Stimulated activated CD8-positive, alpha-beta memory T cell treated with anti-CD3 and anti-CD28 coated beads, Interleukin-15, amount 100 ng/mL, for 4 hours (primary cell): ENCODE measurements around the gene JADE1.
A peak's percentile ranks its signal among the peaks of the same experiment; 100 is the strongest.

Experiments used
- DNase-seq, 2 donors: peaks; one replicate each; pipeline ENCODE4 v3.0.0-alpha.2; 2020; ENCODE audit warnings: low read depth in 2 of 2

The JADE1 gene

DNA sequence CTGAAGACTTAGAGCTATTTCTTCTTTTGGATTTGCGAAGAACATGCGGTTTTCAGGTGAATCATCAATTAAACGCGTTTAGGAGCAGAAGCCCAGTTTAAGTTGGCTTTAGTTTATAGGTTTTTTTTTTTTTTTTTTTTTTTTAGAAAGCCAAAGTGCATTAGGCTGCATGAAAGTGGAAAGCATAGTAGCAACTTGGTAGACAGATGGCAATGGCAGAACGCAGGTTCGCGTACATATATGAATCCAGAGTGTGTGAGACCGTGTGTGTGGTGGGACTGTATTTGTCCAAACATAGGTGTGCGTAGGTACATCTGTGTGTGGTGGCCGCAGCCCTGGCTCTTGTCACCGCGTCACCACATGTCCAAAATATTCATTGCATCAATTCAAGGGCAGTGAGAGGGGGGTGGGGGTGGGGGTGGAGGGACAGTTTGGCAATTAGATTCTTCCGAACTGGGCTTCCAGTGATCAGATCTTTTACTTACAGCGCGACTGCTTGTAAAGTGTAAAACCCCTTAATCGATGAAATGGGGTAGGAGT, 901 bp downstream of the JADE1 start:
- no peak for DNase-seq

DNA sequence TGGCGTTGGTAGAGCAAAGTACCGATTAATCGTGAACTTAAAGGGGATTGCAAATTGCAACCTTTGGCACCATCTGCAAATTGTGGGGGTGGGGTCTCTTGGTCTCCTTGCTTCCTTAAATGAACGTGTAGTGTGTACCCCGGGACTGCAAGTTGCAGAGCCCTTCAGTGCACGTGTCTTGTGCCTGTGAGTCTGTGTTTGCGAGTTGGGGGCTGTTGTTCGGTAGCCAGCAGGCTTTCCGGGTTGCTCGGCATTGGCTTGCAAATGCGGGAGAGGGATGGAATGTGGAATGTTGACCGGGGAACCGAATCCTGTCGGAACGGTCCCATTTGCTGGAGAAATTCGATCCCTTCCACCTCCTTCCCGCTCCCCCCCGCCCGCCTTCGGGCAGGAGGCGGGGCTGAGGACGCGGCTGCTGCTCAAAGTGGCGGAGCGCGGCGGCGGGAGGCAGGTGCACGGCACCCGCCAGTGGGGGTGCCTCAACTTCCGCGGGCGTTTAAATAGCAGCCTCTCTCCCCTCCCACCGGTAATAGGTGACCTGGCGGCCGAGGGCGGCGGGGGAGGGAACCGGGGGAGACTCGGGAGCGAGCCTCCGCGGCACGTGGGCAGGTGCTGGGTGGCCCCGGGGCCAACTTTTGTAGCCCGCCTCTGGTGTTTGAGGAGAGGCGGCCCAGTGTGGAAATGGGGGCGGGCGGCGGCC, 1.5 kb downstream of the JADE1 start:
- peak; percentile 68 to 76 for DNase-seq

DNA sequence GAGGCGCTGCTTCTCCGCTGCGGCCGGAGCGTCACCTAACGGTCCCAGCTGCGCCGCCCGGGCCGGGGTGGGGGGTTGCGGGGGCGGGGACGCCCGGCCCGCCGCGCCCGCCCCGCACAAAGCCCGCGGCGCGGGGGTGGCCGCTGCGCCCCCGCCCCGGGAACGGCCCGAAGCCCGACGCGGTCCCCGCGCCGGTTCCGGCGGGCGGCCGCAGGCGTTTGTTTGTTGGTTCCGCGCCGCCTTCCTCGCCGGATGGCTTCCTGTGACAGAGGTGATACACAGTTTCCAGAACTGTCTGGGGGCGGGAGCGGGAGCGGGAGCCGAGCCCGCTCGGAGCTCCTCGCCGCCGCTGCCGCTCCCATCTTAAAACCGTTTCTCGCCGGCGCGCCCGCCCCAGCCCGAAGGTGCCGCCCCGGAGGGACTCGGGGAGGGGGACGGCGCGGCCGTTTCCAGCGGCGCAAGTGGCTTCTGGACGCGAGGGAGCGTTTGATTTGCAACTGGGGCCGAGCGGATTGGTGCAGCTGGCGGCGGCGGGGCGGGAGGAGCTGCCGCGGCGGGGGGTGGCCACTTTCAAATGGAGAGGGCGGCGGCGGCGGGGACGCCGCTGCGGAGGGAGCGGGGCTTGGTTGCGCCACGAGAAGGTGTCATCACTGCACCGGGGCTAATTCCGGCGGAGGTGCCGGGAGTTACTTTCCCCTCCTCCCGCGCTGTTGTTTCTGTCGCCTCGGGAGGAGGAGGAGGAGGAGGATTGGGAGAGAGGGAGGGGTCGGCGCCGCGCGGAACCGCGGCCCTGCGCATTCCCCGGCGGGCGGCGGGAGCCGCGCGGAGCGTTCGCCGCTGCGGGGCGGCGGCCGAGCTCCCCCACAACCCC, 2.3 kb downstream of the JADE1 start:
- DNase-seq: peak; percentile 66 to 80

DNA sequence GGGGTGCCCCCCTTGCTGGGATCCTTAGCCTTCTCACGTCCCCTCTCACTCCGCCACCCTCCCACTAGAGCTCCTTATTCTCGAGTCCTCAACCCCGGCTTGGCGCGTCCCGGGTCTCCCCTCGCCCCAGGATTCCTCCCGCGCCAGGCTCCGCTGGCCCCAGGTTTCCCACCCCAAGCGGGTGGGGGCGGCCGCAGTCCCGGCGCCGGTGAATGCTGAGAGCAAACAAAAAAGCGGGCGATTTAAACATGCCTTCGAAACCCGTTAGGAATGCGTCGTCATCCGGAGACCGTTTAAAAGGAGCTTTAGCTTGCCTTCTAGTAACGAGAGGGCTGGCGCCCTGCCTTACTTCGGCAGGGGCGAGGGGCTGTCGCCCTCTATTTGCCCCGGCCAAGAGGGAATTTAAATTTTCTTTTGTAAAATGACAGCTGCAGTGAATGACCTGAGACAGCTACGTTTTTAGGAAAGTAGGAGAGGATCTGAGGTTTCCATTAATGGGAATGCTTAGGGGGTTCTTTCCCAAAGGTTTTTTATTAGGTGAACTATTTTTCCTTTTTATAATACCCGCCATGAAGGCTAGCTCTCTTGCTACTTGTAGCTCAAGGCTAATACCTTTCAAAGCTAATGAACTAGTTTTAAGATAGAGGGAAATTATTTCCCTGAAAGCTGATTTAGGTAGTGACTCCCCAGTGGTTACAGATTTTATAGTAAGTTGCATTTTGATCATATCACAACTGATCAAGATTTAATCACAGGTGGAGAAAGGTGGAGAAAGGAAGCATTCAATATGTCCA, 3.1 kb downstream of the JADE1 start:
- DNase-seq: no peak

DNA sequence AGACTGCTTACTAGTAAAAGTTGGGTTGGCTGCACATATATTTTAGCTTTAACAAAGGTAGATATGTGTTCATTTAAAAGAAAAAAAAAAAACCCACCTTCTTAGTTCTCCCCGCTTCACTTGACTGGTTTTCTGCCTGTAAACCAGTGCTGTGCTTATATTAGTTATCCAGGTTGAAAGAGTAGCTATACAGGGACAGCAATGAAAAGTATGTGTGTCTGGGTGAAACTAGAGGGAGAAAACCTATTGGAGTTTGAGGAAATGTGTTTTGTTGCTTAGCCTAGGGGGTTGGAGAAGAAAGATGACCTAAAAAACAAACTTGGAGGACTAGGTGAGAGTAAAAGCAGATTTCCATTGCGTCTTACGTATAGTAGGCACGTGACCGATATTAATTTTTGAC, 4.5 kb downstream of the JADE1 start:
- no peak for DNase-seq

DNA sequence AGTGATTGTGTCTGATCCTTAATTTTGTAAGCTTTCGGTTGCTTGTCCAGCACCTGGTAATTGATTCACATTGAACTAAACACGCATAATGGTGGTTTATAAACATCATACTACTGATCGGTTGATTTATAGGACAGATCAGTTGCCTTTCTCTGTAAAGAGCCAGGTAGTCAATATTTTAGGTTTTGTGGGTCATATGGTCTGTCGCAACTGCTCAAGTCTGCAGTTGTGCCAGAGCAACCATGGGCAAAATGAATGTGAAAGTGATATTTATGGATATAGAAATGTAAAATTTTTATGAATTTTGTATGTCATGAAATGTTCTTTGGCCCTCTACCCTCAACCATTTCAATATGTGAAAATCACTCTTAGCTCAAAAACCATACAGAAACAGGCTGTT, 8.9 kb downstream of the JADE1 start:
- DNase-seq: no peak

DNA sequence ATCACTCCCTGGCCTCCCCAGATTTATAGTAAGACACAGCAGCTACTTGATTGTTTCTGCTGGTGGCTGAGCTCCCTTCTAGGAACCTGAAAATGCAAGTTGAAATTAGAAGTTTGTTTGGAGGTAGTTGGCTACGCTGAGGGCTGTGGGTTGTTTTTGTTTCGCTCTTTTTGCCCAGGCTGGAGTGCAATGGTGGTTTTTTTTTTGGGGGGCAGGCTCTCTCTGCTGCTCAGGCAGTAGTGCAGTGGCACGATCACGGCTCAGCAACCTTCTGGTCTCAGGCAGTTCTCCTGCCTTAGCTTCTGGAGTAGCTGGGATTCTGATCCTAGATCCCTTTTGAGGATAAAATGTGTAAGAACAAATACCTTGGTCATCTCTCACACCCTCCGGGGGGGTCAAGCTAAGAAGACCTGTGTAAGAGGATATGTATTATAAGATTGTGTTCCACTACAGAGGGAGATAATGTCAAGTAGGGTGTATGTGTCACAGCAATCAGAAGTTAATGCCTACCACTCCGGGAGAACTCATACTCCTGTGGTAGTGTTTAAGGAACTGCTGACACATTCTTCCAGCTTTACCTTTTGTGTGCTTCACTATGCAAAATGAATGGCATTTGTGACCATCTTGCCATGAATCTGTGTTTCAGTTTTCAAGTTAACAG, 9.7 kb downstream of the JADE1 start:
- DNase-seq: no peak

DNA sequence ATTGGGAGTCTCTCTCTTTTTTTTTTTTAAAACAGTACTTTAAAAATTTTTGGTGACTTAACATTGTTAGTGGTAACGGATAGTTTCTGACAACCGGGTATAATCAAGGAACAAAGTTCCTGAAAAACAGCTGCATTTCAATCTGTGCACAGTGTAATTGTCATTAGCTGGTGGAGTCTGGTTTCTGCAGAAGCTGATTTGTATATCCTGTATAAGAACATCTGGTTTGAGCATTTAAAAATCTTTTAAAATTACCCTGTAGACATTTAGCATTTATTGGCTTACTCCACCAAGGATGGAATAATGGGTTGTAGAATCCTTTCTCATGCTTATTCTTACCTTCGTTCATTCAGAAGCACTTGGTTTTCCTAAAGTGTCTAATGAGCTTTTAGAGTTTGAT, 11.2 kb downstream of the JADE1 start:
- DNase-seq: no peak

DNA sequence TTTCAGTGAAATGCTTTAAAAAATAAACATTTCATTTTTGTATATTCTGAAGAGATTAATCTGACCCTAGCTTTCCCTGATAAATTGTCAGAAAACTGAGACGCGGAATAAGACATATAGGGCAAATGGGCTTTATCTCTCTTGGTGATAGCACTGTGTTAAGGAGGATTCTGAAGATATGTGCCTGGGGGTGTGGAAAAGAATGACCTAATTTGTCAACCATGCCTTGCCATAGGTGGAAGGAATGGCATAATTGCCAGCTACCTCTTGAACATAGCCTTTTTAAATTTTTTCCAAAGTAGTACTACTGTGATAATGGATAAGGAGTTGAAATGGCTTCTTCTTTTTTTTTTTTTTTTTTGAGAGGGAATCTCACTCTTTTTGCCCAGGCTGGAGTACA, 11.7 kb downstream of the JADE1 start:
- DNase-seq: no peak

DNA sequence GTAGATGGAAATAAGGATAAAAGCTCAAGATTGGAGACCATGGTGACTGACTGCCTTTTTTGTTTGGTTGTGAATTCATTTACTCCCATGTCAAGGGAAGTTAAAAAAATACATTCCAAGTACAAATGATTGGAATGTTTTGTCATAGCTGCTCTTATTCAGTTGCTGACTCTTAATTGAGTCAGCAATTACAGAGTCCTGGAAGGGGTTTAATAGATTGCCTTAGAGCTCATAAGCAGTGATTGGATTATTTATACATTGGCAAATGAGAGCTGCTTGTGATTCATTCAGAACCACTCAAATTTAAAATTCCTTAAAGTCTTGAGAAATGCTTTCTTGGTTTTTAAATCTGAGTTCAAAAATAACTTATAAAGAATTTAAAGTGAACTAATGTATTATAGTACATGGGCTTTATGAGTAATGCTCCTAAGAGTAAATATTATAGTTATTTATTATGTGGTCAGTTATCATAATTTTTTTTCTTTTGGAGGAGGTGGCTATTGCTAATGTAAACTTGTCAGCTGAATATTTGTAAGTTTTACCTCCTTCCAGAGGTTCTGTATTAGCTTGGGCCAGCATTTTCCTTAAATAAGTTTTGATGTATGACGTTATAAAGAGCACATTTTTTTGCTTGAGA, 13.6 kb downstream of the JADE1 start:
- no peak for DNase-seq

DNA sequence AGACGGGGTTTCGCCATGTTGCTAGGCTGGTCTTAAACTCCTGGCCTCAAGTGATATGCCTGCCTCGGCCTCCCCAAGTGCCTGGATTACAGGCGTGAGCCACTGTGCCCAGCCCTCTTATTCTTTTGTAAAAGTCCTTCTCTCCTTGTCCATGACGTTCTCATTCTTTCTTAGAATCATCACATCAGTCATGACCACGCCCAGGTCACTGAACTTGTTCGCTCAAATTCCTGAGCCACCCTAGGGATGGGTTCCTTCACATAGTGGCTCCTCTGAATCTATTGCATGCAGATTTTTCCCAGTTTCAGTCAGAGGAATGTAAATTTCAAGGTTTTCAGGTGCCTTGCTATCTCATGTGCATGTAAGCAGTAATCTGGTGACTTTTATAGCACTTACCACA, 15.7 kb downstream of the JADE1 start:
- no peak for DNase-seq

DNA sequence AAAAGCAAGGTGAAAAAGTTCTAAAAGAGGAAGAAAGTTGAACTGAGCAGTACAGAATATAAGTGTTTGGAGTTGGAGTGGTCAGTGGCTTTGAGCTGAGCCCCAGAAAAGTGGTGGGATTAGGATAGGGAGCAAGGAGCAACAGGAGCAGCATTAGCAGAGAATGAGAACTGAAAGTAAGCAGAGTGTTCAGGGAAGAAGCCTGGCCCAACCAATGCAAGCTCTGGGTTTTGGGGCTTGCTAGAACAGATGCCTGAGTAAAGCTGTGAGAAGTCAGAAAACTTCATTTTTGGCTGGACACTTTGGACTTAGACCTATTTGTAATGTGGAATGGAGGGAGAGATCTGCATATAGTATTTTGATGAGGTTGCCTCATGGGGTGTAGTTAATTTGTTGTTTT, 17.8 kb downstream of the JADE1 start:
- no peak for DNase-seq

DNA sequence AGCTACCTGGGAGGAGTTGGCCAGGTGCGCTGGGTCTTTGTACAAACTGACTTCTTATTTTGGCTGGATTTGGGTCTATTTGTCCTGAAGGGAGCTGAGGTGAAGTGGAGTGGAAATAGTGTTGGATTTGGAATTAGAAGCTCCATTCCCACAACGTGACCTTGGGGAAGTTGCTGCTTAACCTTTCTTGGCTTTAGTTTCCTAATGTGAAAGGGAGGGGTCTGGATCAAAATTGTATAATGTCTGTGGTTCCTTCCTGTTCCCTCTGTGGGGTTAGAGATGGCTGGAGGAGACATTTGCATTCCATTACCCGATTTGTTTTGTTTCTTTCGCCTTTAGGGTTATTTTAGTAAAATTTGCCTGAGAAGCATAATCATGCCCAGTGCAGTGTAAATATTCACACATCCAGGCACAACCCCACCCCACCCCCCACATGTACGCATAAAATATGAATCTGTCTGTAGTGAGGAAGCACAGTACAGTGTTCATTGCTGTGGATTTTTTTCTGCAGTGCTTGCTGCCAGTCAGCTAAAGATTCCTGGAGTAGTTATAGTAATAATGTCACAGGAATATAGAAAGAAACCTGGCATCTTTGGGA, 21.5 kb downstream of the JADE1 start:
- no peak for DNase-seq

DNA sequence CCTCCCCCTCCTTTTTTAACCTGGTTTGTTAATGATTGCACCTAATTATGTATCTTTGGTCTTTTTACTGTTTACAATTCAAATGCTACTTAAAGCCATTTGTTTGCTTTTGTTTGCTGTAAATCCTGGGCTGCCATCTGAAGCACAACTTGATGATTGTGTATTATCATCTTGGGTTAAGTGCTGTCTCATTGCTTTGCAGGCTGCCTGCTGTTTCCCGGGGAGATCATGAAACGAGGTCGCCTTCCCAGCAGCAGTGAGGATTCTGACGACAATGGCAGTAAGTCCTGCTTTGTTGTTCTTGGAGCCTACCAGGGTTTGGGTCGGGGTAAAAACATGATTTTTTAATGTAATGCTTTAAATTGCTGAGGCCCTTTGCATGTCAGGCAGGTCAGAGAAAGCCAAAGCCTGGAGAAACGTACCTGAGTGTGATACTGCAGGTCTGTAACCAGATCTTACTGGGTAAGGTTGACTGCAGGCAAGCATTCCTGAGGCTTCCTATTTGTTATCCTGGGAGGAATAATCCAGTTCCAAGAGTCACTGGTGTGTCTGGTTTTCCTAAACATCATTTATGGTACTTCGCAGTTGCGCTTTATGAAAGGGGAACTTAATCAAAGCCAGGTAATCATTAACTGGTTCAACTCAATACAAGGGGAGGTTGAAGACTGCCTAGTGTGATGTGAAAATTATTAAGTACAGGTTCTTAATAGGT, 22.2 kb downstream of the JADE1 start:
- DNase-seq: no peak

DNA sequence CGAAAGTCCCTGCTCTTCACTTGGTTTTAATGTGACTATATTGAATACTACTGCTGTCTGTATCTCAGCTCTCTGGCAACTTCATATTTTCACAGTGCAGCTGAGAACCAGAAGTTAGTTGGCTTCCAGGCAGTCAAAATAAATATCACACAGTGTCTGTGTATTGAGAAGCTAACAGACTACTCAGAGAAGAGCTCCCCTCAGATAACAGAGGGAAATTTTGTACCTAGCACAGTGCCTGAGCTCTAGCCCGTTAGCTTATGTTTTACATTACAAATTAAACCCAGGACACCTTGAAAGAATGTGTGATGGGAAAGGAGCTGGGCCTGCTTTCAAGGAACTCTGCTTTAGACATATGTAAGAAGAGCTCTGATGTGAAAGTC, 22.7 kb downstream of the JADE1 start:
- DNase-seq: no peak

DNA sequence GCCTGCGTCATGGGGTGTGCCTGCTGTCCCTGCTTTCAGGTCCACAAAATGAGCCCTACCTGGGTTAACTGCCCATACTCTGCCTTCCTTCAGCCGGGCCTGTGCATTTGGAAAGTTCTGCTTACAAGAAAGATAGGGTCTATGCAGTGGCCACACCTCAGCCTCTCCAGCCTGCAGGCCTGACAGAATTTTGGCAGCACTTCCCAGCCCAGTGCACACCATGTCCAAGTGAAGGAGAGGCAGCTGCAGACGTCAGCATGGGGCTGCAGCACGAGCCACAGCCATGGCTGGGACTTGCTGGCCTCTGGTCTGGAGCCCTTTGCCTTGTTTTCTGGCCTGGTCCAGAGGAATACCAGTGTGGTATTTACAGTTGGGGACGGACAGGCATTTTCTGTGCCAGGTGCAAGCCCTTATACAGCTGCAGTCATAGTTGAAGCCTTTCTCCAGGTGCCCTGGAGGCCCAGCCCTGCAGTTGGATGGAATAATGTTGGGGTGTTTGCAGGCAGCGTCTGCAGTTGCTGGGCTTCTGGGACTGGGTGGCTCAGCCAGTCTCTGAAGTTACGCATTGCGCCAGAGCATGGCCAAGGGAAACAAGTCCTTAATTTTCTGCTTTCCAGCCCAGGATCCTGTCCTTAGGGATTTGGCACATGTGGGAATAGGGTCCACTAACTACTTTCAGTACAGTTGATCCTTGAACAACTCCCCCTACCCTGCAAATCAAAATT, 26.2 kb downstream of the JADE1 start:
- DNase-seq: no peak

DNA sequence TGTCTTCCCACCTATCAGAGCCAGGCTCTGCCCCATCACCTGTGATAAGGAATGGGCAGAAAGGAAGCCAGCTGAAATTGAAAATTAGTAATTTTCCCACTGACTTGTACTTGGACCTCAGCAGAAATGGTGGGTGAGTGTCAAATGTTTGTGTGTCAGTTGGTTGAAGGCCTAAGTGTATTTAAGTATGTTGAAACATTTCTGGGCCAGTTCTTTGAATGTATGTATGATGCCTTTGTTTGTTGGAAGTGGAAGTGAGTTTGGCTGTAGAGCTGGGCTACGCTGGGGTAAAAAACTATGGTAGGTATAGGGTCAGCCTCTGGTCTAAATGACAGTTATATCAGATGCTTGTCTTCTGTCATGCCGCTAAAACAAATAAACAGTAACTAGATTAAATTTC, 27.7 kb downstream of the JADE1 start:
- DNase-seq: no peak

DNA sequence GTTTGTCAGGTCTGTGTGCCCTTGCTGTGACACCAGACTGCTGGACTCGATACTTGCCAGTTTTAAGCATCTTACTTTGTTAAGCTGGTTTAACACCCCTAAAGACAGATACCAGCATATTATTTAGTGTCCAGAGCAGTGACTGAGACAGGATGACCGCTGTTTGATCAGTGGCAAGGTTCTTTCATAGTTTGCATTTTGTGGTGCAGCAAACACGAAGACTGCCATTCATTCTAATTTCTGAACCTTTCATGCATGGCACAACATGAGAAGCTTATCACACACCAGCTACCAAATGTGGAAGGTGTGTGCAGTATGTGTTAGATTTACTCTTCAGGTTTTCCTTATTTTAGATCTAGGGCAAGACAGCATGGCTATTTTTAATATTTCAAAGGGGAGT, 28.2 kb downstream of the JADE1 start:
- DNase-seq: no peak

DNA sequence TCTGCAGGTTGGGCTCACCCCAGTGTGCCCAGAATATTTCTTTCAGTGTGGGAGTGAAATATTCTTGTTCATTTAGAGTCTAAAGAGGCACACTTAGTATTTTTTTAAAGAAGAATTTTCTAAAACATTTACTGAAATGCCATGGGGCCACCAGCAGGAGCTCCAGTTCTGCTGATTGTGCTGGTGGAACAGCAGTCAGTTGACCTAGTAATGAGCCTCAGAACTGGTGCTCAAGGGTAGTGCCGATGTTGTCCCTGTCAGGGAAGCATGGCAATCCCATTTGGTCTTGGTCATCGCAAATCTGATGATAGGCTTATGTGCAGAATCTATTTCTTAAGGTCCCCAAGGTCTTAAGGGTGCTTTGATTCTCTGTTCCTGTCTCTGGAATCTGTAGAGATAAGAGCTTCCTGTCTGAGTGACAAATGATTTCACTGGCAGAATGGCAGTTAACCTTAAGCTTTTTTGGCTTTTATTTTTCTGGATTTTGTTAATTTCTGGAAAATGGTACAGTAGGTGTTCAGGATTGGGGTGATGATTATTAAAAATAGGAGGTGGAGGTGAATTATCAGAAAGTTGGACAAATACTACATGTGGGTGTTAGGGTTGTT, 31.3 kb downstream of the JADE1 start:
- DNase-seq: no peak
